Ovary (tissue), 3 donors: ENCODE results near the gene GOLGA7B.

Experiments used
- CTCF ChIP-seq, 3 donors: fragments of 450-650 bp in 2 of 3; fragments of 200-600 bp in 1 of 3; IDR thresholded peaks; one replicate each; pipeline versions ENCODE4 v1.5.1 to v1.8.0; 2016 to 2022; ENCODE audit warnings: antibody characterized with exemption in 3 of 3, mild to moderate bottlenecking in 1 of 3
- POLR2A ChIP-seq: fragments of 450-650 bp; IDR thresholded peaks from one replicate; pipeline ENCODE4 v1.6.1; 2017; ENCODE audit warnings: antibody characterized with exemption, mild to moderate bottlenecking, moderate library complexity
- donor health status: DM: no; HTN: no; CAD: no.

GRCh38 chr10:97882142-97883091 lies 32.8 kb downstream of the GOLGA7B start:
- TF ChIP-seq POLR2A = no peak
- no peak for TF ChIP-seq CTCF (IDR thresholded peaks at IDR 0.05)
